SK-N-SH treated with all-trans-retinoic acid at 6 μM for 48 hours (cell line): ENCODE measurements around the gene CRKL.

ENCODE experiments used
- ARNTL ChIP-seq: fragments of 450-650 bp; formaldehyde crosslinking; IDR thresholded peaks from 2 replicates; pipeline ENCODE4 v1.5.0; 2020; ENCODE audit warnings: low read depth, mild to moderate bottlenecking, moderate library complexity, borderline replicate concordance
- BACH2 ChIP-seq: fragments of 250-450 bp; sonication (Bioruptor Pico); IDR thresholded peaks from 2 replicates; pipeline ENCODE4 v1.9.0; 2021; ENCODE audit warnings: mild to moderate bottlenecking, borderline replicate concordance
- CREB5 ChIP-seq: fragments of 250-450 bp; sonication (Bioruptor Pico); IDR thresholded peaks from 2 replicates; pipeline ENCODE4 v1.5.1; 2020; ENCODE audit warnings: low read depth, mild to moderate bottlenecking, moderate library complexity
- CSDC2 ChIP-seq: fragments of 250-450 bp; sonication (Bioruptor Pico); IDR thresholded peaks from 2 replicates; pipeline ENCODE4 v1.5.0; 2020; ENCODE audit warnings: mild to moderate bottlenecking, moderate library complexity
- ESRRG ChIP-seq: fragments of 250-450 bp; sonication (Bioruptor Pico); IDR thresholded peaks from 2 replicates; pipeline ENCODE4 v1.6.1; 2021; ENCODE audit warnings: mild to moderate bottlenecking
- GLIS3 ChIP-seq: fragments of 250-450 bp; sonication (Bioruptor Pico); IDR thresholded peaks from 2 replicates; pipeline ENCODE4 v1.5.0; 2020; ENCODE audit warnings: mild to moderate bottlenecking, moderate library complexity
- ISL1 ChIP-seq: fragments of 250-450 bp; sonication (Bioruptor Pico); IDR thresholded peaks from 2 replicates; pipeline ENCODE4 v2.1.2; 2022; ENCODE audit warnings: mild to moderate bottlenecking, moderate library complexity
- OSR1 ChIP-seq: fragments of 250-450 bp; sonication (Bioruptor Pico); IDR thresholded peaks from 2 replicates; pipeline ENCODE4 v1.8.0; 2022; ENCODE audit warnings: moderate library complexity, mild to moderate bottlenecking, inconsistent platforms
- PPARA ChIP-seq: fragments of 250-450 bp; sonication (Bioruptor Pico); IDR thresholded peaks from 2 replicates; pipeline ENCODE4 v1.5.0; 2020; ENCODE audit warnings: mild to moderate bottlenecking, borderline replicate concordance
- RARB ChIP-seq: fragments of 250-450 bp; sonication (Bioruptor Pico); IDR thresholded peaks from 2 replicates; pipeline ENCODE4 v1.8.0; 2021; ENCODE audit warnings: mild to moderate bottlenecking, moderate library complexity
- ZFP3 ChIP-seq: fragments of 250-450 bp; sonication (Bioruptor Pico); IDR thresholded peaks from 2 replicates; pipeline ENCODE4 v1.5.0; 2020; ENCODE audit warnings: mild to moderate bottlenecking, moderate library complexity
- ZFP30 ChIP-seq: fragments of 450-650 bp; formaldehyde crosslinking; IDR thresholded peaks from 2 replicates; pipeline ENCODE4 v1.5.0; 2022; ENCODE audit warnings: mild to moderate bottlenecking, moderate library complexity
- ZNF8 ChIP-seq: fragments of 450-650 bp; formaldehyde crosslinking; IDR thresholded peaks from 2 replicates; pipeline ENCODE4 v1.5.0; 2020; ENCODE audit warnings: mild to moderate bottlenecking, moderate library complexity
- TF ChIP-seq, protein P1 (sequence below): fragments of 250-450 bp; sonication (Bioruptor Pico); IDR thresholded peaks from 2 replicates; pipeline ENCODE4 v1.8.0; 2020; ENCODE audit warnings: mild to moderate bottlenecking, moderate library complexity, borderline replicate concordance

DNA sequence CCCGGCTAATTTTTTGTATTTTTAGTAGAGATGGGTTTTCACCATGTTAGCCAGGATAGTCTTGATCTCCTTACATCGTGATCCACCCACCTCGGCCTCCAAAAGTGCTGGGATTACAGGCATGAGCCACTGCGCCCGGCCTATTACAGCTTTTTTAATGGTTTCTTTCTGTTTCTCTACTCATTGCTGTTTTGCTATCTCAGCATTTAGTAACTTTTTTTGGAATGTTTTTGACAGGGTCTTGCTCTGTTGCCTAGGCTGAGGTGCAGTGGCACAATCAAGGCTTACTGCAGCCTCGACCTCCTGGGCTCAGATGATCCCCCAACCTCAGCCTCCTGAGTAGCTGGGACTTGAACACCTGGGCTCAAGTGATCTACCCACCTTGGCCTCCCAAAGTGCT is 4.7 kb upstream of the CRKL start:
- TF ChIP-seq BACH2 (CRISPR knock-in tag) (no peak), CSDC2 (CRISPR knock-in tag) (no peak), ARNTL (CRISPR knock-in tag) (no peak), ZFP3 (no peak), ZFP30 (CRISPR knock-in tag) (no peak), CREB5 (CRISPR knock-in tag) (no peak), GLIS3 (CRISPR knock-in tag) (no peak), ESRRG (CRISPR knock-in tag) (no peak), ZNF8 (CRISPR knock-in tag) (no peak), RARB (no peak), OSR1 (CRISPR knock-in tag) (no peak), PPARA (no peak), ISL1 (CRISPR knock-in tag) (no peak)
- TF ChIP-seq, protein P1, sequence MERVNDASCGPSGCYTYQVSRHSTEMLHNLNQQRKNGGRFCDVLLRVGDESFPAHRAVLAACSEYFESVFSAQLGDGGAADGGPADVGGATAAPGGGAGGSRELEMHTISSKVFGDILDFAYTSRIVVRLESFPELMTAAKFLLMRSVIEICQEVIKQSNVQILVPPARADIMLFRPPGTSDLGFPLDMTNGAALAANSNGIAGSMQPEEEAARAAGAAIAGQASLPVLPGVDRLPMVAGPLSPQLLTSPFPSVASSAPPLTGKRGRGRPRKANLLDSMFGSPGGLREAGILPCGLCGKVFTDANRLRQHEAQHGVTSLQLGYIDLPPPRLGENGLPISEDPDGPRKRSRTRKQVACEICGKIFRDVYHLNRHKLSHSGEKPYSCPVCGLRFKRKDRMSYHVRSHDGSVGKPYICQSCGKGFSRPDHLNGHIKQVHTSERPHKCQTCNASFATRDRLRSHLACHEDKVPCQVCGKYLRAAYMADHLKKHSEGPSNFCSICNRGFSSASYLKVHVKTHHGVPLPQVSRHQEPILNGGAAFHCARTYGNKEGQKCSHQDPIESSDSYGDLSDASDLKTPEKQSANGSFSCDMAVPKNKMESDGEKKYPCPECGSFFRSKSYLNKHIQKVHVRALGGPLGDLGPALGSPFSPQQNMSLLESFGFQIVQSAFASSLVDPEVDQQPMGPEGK (CRISPR knock-in tag): no peak
